HG03064 (cell line): ENCODE measurements around the gene TTC16.

ENCODE experiments used
- ATAC-seq: cut with Tn5 transposase; IDR thresholded peaks from one replicate; pipeline ENCODE4 v1.9.1; 2021; ENCODE audit warnings: low read depth; ENCODE audit not compliant: unreplicated experiment

Gene TTC16

GRCh38 chr9:127720031-127720864, 4.4 kb downstream of the TTC16 start:
- no peak for ATAC-seq

GRCh38 chr9:127720865-127721227, 5.0 kb downstream of the TTC16 start:
- no peak for ATAC-seq

DNA sequence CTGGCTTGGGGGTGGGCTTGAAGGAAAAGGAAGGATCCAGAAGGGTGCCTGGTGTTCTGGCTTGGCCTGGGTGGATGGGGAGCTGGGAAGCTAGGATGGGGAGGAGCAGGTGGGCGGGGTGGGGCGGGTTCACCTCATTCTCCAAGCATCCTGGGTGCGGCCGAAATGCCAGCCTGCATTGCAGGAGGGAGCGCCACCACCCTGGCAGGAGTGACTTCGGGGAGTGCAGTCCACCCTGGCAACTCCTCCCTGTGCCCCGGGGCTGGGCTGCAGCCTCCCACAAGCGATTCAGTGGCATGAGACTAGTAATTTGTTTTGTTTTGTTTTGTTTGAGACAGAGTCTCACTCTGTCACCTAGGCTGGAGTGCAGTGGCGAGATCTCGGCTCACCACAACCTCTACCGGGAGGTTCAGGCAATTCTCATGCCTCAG, 5.5 kb downstream of the TTC16 start:
- no peak for ATAC-seq

DNA sequence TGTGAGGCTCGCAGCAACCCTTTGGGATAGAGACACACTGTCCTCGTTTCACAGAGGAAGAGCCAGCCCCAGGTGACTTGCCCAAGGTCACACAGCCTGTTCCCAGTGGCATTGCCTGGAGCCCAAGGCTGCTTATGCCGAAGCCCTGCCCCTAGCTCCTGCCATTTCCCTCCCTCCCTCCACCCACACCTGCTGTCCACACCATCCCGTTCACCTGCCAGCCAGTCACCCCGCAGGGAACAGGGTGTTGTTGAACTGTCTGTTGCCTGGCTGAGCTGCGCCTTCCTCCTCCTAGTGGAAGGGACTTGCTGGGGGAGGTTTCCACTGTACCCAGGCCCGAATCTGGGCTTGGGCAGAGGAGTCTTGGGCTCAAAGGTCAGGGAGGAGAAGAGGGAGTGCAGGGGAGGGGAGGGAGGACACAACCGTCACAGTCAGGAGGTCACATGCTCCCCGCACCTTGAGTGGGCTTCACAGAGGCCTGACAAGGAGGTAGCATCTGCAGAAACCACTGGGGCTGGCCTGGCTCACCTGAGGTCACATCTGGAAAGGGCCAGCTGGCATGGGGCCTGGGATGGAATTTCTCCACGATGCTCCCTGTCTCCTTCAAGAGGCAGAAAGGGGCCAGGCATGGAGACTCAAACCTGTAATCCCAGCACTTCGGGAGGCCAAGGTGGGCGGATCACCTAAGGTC, 6.3 kb downstream of the TTC16 start:
- no peak for ATAC-seq

DNA sequence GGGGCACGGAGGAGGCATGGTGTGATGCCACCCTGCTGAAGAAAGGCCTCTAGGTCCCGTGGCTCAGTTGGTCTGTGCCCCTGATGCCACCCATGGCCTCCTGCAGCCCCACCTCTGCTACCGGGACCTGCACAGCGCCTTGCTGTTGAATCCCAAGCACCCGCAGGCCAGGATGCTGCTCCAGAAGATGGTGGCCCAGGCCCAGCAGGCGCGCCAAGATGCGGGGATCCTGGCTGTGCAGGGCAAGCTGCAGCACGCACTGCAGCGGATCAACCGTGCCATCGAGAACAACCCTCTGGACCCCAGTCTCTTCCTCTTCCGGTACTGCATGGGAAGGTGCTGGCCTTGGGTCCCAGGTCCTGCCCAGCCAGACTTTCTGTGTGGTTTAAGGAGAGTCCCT, 7.1 kb downstream of the TTC16 start:
- no peak for ATAC-seq

- ATAC-seq: no peak
These were observed 7.6 kb downstream of the TTC16 start for GRCh38 chr9:127723444-127723843.

- no peak for ATAC-seq
These were observed 8.1 kb downstream of the TTC16 start for GRCh38 chr9:127724012-127724411.

- no peak for ATAC-seq
These were observed 11.0 kb downstream of the TTC16 start for GRCh38 chr9:127726871-127727270.

DNA sequence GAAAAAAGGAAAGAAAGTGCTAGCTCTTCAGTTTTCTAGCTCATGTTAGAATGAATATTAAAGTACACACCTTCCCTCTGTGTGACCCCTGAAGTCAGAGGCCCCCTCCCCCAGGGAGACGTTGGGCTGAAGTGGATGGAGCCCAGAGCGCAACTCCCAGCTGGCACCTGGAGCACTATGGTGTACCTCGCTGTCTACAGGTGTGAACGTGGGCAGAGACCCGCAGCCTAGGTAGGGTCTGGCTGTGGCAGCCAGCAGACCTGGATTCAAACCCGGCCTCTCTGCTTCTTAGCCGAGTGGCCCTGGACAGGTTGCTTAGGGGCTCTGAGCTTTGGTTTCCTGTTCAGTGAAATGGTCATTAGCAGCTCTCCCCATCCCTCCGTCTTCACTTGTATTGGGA, 12.9 kb downstream of the TTC16 start:
- no peak for ATAC-seq

GRCh38 chr9:127729522-127730256, 13.8 kb downstream of the TTC16 start:
- ATAC-seq: no peak

DNA sequence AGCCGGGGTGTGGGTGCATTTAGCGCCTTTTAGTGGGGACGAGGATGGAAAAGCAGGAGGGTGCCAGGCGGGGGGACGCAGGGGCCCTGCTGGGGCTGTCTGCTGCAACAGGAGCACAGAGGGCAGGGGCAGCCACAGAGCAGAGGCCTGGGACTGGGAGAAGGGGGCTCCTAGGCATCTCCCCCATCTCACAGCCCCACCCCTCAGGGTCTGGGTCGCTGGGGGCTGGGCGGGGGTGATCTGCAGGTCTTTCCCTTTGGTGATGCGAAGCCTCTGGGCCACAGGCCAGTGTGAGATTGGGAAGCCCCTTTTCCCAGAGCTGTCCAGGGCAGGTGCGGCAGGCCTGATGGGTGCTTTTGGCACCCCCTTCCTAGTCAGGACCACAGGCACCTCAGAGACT, 14.4 kb downstream of the TTC16 start:
- ATAC-seq: no peak

DNA sequence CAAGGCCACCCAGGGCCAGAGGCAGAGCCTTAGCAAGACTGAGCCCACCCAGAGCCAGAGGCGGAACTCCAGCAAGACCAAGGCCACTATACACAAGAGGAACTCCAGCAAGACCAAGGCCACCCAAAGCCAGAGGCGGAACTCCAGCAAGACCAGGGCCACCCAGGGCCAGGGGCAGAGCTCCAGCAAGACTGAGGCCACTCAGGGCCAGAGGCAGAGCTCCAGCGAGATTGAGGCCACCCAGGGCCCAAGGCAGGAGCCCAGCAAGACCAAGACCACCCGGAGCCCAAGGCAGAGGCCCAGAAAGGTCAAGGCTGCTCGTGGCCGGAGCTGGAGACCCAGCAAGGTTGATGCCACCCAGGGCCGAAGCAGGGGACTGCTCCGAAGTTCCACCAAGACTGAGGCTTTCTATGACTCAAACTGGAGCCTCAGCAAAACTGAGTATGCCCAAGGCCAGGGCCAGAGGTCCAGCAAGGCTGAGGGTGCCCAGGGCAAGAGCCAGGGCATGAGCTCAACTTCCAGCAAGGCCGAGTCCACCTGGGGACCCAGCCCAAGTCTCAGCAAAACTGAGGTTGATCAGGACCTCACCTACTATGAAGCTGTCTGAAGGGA, 15.0 kb downstream of the TTC16 start:
- ATAC-seq: no peak

DNA sequence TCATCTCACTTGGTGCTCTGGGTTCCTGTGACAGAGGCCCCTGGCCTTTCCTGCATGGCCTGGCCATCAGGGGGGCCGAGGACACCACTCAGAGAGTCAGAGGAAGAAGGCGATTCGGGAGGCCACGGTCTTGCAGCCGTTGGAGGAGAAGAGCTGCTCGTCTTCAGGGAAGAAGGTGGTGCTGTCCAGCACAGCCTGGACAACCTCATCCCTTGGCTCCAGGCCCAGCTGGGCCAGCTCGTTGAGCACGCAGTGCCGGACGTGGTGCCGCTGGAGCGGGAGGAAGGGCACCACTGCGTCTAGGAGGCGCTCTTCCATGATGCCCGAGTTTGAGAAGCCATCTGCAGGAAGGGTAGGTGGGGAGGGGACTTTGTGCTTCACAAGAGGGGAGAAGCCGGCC, 16.1 kb downstream of the TTC16 start:
- ATAC-seq: no peak

DNA sequence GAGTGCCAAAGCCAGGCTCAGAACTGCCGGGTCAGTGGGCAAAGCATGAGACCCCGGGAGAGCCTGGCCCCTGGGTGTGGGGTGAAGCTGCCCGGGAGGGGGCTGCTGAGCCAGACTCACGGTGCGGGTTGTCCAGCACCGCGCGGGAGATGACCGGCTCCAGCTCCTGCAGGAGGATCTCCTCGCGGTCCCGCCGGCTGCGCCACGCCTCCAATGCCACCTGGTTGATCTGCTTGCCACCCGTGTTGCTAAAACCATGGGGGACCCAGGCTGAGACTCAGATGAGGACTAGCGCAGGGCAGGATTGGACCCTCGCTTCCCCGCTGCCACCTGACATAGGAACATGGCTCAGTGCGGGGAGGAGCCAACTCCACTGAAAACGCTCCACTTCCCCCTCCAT, 16.6 kb downstream of the TTC16 start:
- ATAC-seq: no peak

DNA sequence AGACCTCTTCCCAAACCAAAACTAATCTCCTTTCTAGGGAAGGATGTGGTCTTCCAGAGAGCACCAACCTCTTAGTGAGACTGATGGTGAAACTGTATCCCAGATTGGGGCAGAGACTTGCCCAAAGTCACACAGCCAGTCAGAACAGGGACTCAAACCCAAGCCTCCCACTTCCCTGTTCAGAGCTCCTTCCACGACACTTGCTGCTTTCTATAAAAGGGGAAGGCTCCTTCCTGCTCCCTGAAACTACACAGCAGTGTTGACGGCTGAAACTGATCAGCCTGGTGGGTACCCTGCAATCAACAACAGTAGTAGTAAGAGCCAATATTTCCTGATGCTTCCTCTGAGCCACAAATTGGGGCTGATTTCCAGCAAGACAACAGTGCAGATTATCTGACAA, 17.7 kb downstream of the TTC16 start:
- no peak for ATAC-seq

DNA sequence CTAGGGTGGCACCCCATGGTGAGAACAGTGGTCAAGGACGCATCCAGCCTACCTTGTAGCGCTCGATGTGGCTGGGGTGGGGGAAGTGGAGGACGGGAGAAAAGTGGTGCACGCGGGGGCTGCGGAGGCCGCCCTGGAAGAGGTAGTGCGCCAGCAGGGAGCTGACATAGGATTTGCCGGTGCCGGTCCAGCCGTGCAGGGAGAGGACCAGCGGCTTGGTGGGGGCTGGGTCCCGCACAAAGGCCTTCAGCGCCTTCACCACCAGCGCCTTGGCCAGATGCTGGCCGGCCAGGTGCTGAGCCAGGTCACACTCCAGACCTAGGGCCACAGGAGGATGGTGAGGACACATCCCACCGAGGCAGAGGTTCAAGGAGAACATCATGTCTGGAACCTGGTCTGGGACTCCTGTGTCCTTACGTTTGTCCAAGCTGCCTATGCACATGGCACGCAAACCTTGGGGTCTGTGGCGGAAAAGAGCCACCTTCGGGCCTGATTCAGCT, 18.4 kb downstream of the TTC16 start:
- ATAC-seq: no peak

DNA sequence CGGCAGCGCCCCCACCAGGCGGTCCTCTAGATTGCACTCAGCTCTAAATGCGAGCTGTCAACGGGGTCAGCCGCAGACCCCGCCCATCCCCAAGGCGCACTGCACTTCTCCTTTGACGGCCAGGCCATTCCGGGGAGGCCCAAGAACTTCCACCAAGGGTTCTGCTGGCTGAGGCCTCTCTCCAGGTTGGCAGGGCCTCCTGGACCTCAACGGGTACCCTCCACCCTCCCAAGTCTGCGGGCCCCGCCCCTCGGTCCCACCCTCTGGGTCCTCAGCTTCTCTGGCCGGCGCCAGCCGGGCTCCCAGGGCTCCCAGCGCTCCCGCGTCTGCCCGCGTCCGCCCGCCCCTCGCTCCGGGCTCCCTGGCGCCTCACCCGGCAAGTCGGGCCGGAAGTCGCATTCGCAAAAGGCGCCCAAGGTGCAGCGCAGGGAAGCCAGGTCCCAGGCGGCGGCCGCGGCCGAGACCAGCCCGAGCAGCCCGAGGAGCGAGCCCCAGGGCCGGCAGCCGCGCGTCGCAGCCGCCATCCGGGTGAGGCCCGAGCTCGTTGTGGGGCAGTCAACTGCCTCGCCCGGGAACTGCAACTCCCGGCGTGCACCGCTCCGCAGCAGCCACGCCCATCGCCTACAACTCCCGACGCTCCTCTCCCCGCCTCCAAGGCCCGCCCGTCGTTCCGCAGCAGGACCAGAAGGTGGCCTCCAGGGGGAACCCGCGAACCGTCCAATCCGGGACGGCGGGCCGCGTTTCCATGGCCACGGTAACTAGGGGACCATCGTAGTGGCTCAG, 19.1 kb downstream of the TTC16 start, which contains the start of gene TOR2A:
TSS of gene TOR2A (minus strand) at position 548 of the 783 bp plus-strand sequence. CDS start at position 524, 24 bp downstream.
- ATAC-seq: peak; percentile 81

DNA sequence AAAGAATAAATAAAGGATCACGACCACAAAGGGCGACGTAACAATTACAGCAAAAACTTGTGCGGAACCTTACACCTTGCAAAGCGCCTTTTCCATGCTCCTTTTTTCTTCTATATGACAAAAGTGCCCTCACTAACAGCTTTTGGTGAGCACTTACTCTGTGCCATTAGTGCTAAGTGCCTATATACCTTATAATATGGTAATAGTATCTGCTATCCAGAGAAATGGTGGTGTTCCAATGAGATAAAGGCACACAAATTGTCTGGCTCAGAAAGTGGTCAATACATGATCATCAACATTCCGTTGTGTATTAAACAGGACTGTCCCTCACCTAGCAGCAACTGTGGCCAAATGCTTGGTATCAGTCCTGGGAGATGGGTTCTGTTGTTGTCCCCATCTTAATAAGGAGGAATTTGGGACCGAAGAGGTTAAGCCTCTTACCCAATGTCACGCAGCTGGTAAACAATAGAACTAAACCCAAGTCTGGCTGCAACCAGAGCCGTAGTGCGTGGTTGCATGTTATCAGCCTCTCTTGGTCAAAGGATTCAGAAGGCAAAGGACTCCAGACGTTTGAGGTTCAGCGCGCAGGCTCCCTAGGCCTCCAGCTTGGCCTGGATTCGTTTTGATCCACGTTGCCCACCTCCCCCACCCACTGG, 19.8 kb downstream of the TTC16 start:
- ATAC-seq: no peak

GRCh38 chr9:127738666-127739065, 22.8 kb downstream of the TTC16 start:
- ATAC-seq: no peak
